GM18907 (cell line): ENCODE results near the gene ABCA6.
"Not testable (repeated sequence)": the region's sequence is repeated elsewhere in the genome, so short reads cannot be mapped to it uniquely, and the experiment has no call there.

ENCODE experiments used
- ATAC-seq: cut with Tn5 transposase; IDR thresholded peaks from one replicate; pipeline ENCODE4 v1.9.1; 2021; ENCODE audit warnings: mild to moderate bottlenecking, moderate library complexity; ENCODE audit not compliant: unreplicated experiment

The ABCA6 gene

DNA sequence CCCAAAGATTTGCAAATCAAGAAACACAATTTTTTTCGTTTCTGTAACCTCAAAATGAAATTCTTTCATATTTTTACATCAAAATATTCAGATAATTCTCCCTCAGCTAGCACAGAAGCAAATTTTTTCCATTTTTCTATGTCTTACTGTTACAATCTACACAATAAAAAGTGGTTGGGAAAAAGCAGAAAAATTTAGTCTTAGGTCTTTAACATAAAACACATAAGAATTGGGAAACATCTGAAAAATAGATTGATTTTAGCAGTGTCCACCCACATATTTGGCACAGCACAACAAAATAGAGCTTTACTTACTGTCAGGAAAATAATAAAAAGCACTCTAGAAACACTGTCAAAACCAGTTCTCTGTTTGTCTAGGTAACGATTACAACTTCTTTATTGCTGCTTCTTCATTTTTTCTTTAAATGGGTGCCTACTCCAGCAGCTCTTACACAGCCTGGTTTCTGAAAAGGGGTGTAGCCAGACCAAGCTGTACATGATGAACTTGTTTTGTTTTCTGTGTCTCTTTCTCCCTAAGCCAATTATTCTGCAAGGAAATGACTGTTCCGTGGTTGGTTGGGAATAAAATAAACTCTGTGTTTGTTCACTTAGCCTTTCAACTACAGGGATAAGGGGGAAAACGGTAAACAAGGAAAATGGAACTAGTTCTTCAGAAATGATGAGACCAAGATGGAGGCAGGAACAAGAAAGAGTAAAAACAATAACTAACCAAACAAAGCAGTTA, at the start of gene ABCA6:
Gene ABCA6 (minus strand): TSS at position 465 of the 744 bp plus-strand sequence. CDS start 1,192 bp downstream, outside the sequence.
- ATAC-seq = no peak

DNA sequence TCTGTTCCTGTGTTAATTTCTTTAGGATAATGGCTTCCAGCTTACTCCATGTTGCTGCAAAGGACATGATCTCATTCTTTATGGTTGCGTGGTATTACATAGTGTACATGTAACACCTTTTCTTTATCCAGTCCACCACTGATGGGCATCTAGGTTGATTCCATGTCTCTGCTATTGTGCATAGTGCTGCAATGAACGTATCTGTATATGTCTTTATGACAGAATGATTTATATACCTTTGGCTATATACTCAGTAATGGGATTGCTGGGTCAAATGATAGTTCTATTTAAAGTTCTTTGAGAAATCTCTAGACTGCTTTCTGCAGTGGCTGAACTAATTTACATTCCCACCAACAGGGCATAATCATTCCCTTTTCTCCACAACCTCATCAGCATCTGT, 47.1 kb upstream of the ABCA6 start:
- ATAC-seq = no peak

DNA sequence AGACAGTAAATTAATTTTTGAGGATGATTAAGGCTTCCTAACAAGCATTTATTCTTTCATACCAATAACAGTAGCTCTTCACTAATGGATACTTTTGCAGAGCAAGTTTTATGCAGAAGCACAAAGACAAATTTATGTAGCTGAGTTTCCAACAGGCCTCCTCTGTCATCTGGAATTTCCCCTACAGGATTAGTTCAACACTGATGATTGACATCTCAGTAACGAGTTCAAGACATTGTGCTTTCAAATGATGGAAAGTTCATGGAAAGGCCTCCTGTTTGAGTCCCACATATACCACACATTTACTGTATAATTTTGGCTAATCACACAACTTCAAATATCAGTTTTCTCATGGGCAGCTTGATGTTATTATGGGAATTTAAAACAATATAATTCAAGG, 46.4 kb upstream of the ABCA6 start:
- ATAC-seq = no peak

DNA sequence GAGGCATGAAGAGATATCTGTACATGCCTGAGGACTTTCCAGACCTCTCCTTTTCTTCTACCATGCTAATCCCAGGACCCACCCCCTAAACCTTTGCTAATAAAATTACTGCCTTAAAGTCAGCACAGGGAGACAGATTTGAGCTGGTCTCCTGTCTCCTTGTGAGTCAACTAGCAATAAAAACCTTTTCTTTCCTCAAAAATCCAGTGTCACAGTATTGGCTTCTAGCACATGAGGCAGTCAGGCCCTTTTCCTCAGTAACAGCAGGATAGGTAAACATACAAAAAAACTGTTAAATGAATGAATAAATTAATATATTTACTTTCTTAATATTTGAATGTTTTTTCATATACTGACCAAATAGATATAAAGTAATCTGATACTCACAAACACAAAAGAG, 45.6 kb upstream of the ABCA6 start:
- ATAC-seq = no peak

GRCh38 chr17:69179227-69179952, 37.7 kb upstream of the ABCA6 start:
- ATAC-seq = no peak

DNA sequence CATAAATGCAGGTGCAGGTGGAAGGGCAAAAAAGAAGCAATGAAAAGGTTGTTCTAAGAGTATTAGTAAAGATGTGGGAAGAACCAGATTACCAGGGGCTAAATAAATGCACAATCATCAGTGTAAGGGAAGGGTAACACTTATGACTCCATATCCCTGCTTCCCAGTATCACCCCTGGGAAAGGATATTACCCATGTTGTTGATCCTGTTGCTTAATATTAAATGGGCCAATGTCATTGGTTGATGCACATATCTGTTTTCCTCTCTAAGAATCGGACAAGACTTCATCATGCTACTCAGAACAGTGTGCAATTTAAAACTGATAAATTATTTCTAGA, 34.7 kb upstream of the ABCA6 start:
- ATAC-seq = no peak

DNA sequence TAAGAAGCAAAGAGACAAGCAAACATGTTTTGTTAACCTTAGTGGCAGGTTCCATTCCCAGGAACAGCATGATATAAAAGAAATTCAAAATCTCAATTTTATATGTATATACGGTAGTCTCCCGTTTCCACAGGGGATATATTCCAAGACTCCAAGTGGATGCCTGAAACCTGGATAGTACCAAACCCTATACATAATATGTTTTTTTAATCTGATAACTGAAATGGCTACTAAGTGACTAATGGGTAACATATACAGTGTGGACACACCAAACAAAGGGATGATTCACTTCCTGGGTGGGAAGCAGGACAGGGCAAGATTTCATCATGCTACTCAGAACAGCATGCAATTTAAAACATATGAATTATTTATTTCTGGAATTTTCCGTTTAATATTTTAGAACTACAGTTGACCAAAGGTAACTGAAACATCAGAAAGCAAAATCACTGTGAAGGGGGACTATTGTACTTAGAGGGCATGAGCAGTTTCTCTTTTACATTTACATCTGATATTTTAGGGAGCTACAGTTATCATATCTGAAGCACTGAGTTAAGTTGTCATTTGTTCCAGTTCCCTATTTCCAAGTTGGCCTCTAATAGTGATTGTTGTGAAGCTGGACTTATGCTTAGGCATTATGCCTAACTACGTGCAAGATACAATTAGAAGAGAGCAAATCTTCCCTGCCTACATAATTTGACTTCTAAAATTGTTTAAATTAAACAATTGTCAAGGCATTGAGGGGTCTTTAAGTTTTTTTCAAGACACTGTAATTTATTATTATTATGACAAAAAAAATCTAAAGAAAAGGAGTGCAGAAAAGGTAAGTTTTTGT, 34.1 kb upstream of the ABCA6 start:
- no peak for ATAC-seq

DNA sequence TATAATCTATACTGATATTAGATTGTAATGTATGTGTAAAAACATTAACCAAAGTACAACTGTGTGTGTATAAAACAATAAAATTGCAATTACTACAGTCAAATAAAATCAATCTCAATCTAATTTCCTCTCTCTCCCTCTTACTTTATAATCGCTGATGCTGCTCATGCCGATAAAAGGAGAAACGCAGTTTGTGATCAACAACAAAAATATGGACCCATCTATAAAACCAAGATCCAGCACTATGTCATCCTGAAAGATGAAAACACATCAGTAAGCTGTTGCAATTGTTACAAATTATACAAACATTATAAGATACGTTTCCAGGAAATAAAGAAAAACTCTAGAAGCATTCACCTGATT, 33.5 kb upstream of the ABCA6 start:
- ATAC-seq = no peak

DNA sequence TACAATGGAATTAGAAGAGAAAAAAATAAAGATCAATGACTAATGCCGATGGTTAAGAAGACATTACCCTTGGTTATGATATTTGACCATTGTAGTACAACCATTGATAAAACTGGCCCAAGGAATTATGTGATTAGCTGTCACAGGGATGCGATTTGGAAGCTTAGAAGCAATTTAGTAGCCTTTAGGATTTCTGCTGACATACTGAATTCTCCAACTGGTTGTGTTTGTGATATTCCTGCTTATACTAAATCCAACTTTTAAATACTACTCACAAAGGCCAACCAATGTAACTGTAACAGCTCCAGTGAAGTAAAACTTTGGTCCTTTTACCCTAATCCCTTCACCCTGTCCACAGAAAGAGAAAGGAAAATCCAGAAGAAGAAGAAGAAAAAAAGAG, 31.4 kb upstream of the ABCA6 start:
- no peak for ATAC-seq

GRCh38 chr17:69170377-69170776, 28.7 kb upstream of the ABCA6 start:
- no peak for ATAC-seq

GRCh38 chr17:69168642-69169041, 26.9 kb upstream of the ABCA6 start:
- not testable (repeated sequence) for ATAC-seq

GRCh38 chr17:69166957-69167356, 25.3 kb upstream of the ABCA6 start:
- ATAC-seq = no peak

DNA sequence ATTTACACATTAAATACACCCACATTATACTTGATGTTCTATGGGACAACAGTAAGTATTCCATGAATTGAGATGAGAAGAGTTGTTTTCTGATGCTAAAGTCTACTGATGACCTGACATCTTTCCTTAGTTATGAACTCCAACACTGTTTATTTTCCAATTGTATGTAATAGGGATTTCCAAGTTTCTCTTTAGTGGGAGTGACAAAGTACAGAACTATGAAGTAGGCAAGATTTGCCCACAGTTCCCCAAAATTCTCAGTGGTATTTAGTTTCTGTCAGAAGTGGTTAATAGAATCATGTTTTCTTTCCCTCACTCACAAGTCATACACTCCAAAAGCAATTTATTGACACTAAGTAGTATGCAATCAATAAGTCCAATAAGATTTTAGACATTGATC, 22.5 kb upstream of the ABCA6 start:
- no peak for ATAC-seq

DNA sequence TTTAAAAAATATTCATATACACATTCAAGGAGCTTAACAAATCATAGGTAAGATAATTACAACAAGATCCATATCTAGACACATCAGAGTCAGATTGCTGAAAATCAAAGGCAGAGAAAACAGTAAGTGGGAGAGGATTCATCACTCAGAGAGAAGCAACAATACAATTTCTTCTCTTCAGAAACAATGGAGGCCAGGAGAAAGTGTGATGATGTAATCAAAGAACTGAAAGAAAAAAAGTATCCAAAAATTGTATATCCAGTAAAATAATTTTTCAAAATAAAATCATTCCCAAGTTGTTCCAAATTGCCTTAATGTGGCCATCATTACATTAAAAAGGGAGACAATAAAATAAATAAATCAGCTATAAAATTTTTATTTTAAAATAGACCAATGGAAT, 17.7 kb upstream of the ABCA6 start:
- ATAC-seq = no peak

- no peak for ATAC-seq
These were observed 12.6 kb upstream of the ABCA6 start for GRCh38 chr17:69154267-69154666.

- ATAC-seq = no peak
These were observed 8.6 kb upstream of the ABCA6 start for GRCh38 chr17:69150333-69150732.

- ATAC-seq = no peak
These were observed 5.8 kb upstream of the ABCA6 start for GRCh38 chr17:69147460-69147859.

DNA sequence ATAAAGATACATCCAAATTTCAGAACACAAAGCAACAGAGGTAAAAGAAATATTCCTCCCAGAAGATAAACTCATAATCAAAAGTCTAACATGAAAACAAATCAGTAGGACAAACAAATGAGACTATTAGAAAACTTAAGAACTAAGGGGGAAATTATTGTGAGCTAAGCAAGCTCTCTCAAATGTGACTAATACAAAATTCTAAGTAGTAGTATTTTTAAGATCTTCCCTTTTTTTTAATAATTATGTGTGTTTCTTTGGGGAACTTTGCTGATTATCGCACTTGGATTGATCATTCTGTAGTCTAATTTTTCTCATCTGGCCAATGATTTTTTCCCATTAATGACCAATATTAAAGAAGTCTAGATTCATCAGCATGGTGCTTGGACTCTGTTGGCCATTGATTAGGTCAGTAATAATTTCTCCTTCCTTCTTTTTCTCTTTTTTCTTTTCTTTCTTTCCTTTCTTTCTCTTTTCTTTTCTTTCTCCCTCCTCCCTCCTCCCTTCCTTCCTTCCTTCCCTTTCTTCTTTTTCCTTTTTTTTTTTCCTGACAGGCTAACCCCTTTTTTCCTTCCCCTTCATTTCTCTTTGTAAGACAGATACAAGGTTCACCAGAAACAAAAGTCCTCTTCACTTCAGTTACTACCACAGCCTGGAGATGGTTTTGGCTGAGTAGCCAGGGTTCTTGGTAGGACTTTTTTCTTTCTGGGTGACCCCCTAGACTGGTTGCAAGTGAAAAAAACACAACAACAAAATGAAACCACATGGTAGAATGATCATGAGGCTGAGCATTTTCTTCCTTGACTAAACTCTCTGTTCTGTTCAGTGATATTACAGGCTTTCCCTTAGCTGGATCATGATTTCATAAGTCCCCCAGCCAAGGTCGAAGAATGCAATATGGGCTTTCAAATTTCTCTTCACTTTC, 2.9 kb upstream of the ABCA6 start:
- ATAC-seq = no peak

DNA sequence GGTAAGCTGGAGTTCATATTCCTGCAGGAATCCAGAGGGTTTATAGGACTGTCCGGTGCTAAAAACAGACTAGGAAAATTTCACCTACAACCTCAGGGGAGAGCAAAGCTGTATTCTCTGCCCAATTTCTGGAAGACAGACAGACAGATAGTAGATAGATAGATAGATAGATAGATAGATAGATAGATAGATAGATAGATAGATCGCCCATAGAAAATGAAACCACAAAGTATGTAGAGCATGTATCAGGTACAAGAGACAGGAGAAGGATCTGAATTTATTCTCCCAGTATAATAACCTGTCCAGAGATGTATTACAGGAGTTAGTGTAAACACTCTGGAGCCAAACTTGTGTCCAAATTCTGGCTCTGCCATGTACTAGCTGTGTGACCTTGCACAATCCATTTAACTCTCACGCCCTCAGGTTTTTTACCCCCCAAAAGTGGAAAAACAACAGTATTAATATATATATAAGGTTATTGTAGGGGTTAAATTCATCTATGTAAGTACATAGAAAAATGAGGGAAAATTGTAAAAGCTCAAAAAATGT, 2.1 kb upstream of the ABCA6 start:
- ATAC-seq = no peak

- ATAC-seq = no peak
These were observed 1.5 kb upstream of the ABCA6 start for GRCh38 chr17:69143151-69143550.
